GM19239 (cell line): ENCODE data around the gene ARR3.
"Not testable (repeated sequence)": the region's sequence is repeated elsewhere in the genome, so short reads cannot be mapped to it uniquely, and the experiment has no call there.

Experiments used
- DNase-seq: peaks from one replicate; pipeline ENCODE4 v3.0.0; 2011; ENCODE audit warnings: low spot score; ENCODE audit not compliant: insufficient read length
- FAIRE-seq: peaks from 2 replicates; lab custom pipeline; 2011; peaks lifted over from hg19 to GRCh38; lab: Jason Lieb, UNC

ARR3 gene

DNA sequence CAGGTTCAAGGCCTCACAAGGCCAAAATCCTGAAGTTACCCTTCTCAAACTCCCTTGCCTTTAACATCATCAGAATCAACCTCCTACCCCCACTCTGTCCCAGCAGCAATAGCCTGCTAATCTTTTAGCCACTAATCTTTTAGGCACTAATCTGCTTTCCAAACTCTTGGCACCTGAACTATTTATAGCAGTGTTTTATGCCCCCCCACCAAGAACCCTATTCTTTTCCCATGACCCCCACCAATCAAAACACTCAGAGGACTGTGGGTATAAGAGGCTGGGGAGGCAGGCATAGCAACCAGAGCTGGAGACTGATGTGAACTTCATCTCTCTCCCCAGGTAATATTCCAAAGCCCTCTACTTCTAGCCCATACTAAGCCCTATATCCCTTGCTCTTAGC, at the start of gene ARR3:
ARR3 (plus strand) TSS at position 301 of the 400 bp plus-strand sequence. CDS start 1,052 bp downstream, outside the sequence.
- DNase-seq = no peak

DNA sequence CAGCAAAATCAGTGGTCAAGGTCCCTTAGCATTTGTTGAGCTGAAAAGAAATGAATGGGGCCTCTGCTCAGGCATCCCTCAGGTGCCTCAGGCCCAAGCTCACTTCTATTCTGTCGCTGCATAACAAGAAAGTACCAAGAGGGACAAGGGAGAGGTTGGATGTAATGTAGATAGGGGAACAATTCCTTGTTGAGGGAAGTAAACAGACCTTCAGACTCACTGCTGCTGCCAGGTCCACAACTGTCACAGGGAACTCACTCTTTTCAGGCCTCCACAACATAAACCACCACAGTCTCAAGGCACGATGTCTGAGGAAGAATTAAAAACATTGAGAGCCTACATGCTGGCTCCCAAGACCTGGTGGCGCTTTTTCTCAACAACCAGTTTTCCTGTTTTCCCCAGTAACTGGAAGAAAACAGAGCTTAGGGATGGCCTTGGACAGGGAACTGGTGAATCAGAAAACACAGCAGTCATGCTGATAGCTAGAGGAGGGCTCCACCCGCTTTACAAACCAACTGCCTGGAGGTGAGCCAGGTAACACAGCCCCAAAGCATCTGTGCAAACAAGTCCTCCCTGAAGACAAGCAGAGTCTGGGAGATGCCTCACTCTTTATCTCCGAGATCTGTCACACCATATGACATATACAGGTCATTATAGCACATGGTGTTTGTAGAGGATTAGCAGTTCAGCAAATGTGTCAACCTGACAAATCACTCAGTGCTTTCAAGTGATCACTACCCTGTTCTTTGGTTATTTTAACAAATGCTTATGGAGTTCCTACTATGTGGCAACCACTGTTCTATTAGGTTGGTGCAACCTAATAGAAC, 48.0 kb upstream of the ARR3 start:
- no peak for FAIRE-seq
- no peak for DNase-seq

More for the DNA sequence above, at the start of gene ARR3:
- no peak for FAIRE-seq

DNA sequence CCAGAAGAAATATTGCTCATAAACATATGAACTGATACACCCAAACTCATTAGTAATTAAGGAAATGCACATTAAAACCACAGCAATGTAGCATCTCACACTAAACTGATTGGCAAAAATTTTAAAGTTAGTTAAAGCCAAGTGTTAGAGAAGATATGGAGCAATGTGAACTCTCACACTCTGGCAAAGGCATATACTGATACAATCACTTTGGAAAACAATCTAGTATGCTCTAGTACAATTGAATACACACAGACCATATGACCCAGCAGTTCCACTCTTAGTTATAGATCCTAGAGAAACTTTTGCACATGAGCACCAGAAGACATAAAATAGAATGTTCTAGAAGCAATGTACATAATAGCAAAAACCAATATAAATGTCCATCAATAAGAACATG, 42.1 kb upstream of the ARR3 start:
- FAIRE-seq = no peak
- no peak for DNase-seq

DNA sequence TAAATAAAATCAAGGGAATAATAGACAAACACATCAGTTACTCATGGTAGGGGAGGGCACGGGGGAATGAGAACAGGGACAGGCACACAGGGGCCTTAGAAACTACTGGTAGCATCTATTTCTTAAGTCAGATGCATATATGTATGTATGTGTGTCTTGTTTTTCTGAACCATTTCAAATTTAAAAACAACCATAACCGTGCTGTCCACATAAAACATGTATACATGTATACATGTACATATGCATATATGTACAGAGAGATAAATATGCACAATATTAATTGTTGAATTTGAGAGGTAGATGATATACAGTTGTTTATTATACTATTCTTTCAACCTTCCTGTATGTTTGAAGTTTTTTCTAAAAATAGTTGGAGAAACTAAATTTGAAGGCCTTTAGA, 41.4 kb upstream of the ARR3 start:
- FAIRE-seq (no peak), DNase-seq (no peak)

DNA sequence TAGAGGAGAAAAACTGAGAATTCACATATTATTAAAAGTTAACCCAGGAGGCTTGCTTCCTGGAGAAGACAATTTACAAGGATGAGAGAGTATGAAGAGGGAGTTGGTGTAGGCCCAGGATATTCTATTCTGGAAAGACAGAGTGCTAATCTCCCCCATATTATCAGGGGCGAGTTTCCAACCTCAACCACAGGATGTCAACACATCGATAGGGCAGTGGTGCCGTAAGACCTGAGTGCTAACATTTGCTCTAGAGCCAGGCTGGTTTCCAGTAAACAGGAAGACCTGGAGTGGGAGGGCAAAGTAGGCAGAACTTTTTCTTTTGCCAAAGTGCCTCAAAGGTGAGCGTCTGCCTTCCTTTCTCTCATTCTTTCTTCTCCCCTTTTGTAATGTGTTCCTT, 36.5 kb upstream of the ARR3 start:
- no peak for FAIRE-seq
- DNase-seq = no peak

DNA sequence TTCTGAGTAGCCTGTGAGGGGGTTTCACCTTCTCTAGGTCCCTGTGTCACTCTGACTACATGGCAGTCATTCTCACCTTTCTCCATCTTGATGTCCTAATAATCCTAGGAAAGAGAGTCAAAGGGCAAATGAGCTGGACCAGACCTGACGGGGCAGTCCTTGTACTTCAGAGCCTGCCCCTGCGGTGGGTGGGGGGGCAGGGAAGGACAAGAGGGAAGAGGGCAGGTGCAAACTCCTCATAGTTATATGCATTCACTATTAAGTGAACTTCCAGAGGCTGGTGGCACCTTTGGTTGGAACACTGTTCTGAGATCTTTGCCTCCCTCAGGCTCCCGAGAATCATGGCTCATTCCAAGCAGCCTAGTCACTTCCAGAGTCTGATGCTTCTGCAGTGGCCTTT, 33.8 kb upstream of the ARR3 start, which contains the start of gene AWAT1:
AWAT1 (plus strand) TSS at position 301 of the 400 bp plus-strand sequence; CDS start at position 342, 41 bp downstream.
- no peak for DNase-seq
- FAIRE-seq = no peak

DNA sequence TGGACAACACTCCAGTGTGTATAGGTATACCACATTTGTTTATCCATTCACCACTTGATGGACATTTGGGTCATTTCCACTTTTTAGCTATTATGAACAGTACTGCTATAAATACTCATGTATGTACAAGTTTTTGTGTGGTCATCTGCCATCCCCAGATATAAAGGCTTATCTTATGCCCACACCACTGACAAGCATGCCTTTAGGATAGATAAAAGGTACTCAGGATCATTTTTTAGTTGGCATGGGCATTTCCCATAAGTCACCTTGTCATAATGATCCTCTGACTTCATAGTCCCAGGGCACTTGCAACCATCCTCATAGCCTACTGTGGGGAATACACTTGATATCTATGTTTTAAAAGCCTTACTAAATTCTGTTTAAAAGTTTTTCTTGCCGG, 27.4 kb upstream of the ARR3 start:
- FAIRE-seq = no peak
- no peak for DNase-seq

DNA sequence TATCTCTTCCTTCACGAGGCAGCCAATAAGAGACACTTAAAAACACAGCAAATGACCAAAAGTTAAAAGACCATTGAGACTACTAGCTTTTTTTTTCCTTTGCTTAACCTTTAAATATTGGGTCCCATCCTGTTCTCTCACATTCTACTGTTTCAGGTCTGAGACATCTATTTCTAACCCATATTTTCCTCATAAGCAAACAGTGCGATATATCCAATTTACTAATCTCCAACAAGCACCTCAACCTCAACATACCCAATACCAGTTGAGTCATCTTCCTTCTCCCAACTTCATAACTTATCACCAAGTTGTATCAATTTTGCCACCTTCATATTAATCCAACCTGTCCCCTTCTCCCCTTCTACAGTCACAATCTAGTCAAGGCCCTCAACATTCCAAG, 26.6 kb upstream of the ARR3 start:
- no peak for DNase-seq
- no peak for FAIRE-seq

DNA sequence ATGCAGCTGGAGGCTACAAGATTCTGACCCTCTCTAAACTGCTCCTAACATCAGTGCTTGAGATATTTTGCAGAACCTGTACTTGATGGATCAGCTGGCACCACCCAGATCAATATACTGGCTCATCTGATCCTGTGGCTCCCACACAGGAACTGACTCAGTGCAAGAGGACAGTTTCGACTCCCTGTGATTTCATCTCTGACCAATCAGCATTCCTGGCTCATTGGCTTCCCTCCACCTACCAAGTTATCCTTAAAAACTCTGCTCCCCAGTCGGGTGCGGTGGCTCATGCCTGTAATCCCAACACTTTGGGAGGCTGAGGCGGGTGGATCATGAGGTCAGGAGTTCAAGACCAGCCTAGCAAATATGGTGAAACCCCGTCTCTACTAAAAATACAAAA, 24.5 kb upstream of the ARR3 start:
- not testable (repeated sequence) for DNase-seq

DNA sequence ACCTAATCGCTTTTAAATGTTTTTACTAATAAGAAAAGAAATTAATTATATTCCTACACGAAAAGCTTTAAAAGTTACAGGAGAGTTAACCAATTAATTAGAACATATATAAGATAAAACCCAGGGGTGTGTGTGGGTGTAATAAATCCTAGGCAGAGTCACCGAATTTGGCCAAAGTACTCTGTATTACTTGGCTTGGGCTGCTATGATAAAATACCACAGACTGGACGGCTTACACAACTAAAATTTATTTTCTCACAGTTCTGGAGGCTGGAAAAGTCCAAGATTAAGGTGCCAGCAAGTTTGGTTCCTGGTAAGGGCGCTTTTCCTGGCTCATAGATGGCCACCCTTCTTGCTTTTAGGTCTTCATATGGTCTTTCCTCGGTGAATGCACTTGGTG, 23.3 kb upstream of the ARR3 start:
- no peak for FAIRE-seq

More for the DNA sequence above, 24.5 kb upstream of the ARR3 start:
- FAIRE-seq = not testable (repeated sequence)

DNA sequence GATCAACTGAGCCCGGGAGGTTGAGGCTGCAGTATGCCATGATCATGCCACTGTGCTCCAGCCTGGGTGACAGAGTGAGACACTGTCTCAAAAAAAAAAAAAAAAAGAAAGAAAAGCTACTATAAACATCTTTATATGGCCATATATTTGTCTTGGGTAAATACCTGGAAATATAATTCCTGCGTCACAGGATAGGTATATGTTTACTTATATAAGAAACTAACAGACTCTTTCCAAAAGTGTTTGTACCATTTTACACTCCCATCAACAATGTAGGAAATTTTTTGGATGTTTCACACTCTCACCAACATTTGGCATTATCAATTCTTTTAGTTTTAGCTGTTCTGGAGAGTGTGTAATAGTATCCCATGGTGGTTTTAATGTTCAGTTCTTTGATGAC, 20.9 kb upstream of the ARR3 start:
- FAIRE-seq (no peak), DNase-seq (no peak)

More for the DNA sequence above, 23.3 kb upstream of the ARR3 start:
- no peak for DNase-seq

DNA sequence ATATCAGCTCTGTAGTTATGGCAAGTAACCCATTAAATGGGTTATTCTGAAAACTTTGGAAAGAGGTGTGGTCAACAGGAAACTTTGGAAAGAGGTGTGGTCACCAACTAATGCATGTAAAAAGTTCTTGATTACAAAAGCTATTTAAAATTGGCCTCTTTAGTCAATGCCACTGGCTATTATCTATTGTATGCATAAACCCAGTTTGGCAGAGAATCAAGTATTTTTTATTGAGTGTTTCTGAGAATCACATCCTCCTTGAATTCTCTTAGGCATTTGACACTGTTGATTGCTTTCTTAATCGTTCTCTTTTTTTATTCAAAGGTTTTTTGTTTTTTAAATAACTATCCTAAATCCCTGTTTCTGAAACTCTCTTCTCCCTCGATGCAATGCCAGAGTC, 15.6 kb upstream of the ARR3 start:
- no peak for DNase-seq
- FAIRE-seq = no peak

DNA sequence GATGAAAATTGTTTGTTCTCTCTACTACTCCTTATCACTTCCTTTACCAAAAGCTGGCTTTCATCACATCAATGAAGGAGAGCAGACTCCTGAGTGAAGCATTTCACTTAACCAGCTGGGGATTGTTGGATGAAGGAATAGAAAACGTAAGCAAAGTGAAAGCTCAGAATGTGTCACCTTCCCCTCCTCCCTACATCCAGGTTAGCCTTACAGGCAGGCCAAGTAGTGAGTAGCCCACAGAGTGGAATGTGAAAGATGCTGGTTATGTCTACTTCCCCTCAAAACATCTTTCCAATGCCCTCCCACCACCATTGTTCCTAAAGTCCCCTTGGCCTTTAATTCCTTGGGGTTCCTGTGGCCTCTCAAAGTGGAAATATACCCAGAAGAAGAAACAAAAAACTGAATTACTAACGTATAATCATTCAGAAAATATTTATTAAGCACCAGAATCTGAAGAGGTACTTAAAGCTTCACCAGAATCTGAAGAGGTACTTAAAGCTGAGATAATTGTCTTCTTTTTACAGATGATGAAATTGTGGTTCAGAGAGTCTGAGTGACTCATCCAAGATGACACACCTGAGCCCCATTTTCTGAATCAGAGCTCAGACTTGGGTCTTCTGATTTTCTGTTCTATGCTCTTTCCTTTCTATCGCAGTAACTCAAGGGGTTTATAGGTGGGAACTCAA, 14.6 kb upstream of the ARR3 start:
- DNase-seq (no peak), FAIRE-seq (no peak)

DNA sequence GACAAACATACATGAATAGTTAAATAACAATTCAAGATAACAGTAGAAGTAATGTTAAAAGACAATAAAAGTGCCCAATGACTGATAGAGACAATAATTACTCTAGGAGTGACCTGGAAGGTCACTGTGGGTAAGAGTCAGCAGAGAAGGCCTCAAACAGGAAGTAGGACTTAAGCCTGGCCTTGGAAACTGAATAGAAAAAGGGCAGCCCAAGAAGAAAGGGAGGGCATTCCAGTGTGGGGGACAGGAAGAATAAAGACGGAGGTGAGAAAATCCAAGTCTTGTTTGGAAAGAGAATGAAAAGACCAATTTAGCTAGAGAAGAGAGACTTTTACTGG, 14.1 kb upstream of the ARR3 start:
- FAIRE-seq = no peak

DNA sequence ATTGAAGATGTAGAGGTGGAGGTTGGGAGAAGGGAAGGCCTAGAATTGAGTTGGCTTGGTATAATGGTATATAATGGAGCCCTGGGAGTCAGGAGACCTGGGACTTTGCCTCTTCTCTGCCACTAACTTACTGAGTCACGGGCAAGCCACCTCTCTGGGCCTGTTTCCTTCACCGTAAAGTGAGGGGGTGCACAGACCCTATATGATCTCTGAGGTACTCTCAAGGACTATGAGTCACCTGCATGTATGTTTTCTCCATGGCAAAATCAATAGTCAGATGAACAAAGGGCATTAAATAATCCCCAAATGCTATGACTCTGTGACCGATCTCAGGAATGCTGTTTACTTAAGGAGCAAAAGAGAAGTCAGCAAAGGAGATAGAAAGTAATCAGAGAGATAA, 13.2 kb upstream of the ARR3 start:
- DNase-seq (no peak), FAIRE-seq (no peak)

More for the DNA sequence above, 14.1 kb upstream of the ARR3 start:
- no peak for DNase-seq

DNA sequence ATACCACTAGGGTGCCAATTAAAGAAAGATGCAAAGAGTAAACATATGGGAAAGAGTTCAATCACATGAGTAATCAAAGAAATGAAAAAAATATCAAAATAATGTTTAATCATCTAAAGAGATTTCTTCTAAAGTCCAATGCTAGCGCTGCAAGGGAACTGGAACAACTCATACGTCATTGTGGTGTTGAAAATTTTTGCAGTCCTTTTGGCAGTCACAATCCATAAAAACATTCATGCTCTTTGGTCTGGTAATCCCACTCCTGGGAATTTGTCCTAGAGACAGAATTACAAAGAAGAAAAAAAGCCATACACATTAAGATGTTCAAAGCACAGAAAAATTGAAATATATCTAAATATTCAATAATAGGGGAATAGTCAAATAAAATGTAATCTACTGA, 12.7 kb upstream of the ARR3 start:
- no peak for FAIRE-seq
- no peak for DNase-seq

DNA sequence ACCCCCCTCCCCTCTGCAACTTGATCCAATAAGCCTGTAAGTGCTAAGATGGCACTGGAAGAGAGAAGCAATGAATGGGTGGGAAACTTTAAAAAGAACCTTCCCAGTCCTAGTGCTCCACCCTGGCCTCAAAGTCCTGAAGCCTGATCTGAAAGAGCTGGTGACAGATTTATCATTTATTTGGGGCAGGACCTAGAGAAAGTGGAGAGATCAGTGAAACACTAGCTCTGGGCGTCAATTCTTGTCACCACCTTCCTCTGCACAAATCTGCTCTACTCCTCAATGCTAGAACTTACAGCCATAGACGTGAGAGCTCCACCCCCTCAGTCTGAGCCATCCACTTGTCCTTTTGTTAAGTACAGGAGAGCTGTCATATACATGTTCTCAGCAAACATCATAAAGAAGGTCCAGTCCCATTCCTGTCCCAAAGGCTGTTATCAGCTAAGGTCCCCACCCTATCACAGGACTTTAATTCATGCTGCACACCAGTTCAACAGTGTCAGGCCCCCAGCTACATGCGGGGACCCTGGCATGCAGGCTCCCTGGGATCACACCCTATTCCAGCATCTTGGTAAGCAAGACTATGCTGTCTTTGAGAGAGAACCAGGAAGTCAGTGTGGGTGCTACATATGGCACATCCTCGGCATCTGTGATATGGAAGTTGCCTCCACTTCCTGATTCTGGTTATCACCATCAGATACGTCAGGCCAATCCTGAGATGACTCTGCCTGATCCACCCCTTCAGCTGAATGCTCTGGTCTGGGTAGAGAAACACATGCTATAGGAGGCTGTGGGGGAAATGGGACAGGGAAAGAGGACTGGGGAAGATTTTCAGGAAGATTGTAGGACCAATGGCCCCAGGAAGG, 10.5 kb upstream of the ARR3 start:
- FAIRE-seq = no peak
- no peak for DNase-seq

DNA sequence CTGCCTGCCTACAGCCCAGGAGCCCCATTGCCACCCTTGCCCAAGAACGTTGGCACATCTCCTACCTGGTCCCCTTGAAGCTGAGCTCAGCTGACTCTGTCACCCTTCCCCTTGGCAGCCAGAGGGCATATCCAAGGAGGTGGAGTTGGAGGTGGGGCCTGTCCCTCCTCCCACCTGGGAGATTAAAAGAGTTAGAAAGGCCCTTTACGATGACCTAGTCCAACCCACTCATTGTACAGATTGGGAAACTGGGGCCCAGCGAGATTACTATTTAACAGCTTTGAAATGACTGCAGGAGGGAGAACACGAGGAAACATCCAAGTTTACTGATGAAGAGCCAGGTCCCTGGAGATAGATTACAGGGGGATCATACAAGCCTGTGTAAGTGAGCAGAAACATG, 8.0 kb upstream of the ARR3 start, which contains the start of gene P2RY4:
P2RY4 (minus strand) TSS at position 101 of the 400 bp plus-strand sequence. CDS start 580 bp downstream, outside the sequence.
- FAIRE-seq = no peak
- no peak for DNase-seq

DNA sequence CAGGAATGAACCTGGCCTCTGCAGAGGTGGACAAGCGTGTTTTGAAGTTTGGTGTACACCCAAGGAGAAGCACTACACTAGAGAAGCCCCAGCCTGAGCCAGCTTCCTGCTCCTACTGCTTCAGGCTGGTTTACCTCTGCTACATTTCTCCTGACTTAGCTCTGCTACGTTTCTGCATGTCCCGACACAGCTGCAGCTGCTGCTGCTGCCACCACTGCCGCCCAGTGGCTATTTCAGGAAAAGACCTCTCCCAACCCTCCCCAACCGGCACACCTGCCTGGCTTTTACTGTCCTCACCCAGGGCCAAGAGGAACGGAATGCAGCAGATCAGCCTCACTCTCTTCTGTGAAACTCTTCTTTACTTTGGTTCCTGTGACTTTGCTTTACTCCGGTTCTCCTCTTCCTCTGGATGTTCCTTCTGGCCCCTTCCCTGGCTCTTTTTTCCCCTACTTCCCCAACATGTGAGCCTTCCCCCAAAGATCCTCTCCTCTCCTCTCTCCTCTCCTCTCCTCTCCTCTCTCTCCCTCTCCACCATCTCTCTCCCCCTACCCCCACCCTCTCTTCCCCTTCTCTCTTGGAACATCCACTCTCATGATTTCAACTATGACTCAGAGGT, 5.1 kb upstream of the ARR3 start:
- DNase-seq (peak; percentile 2), FAIRE-seq (no peak)

DNA sequence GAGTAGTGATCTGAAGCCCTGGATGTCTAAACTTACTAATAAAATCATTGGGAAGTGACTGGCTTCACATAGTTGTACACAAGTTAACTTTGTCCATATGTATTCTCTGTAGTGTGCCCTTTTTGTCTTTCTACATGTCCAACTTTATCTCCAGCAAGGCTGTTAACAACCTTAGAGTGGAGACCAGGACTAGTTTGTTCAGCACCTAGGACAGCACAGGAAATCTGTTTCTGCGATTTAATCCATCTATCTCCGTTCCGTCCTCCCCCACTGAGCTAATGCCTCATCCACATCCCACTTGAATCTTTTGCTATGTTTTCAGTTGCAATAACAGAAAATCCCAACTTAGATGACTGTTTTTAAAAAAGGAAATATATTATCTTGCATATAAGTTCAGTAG, 3.4 kb upstream of the ARR3 start:
- DNase-seq = no peak
- no peak for FAIRE-seq
